Esophagus (tissue), 2 donors: Measurements from ENCODE around the gene ARHGAP26. TPM values are rescaled to one million over a fixed set of nuclear protein-coding genes. Genes with fewer than 3 reads are reported as not detected.

Experiments used
- H3K27ac ChIP-seq, 2 donors: one replicate each; pipeline ENCODE4 v1.5.1; 2013; ENCODE audit warnings: low read depth in 2 of 2, mild to moderate bottlenecking in 2 of 2, inconsistent platforms in 1 of 2, low read length in 1 of 2, moderate library complexity in 1 of 2
- H3K27me3 ChIP-seq, 2 donors: one replicate each; pipeline ENCODE4 v1.6.1; 2013; ENCODE audit warnings: low read length in 2 of 2, control low read depth in 1 of 2, mild to moderate bottlenecking in 1 of 2; ENCODE audit not compliant: insufficient read depth in 2 of 2, control insufficient read depth in 1 of 2
- H3K36me3 ChIP-seq, 2 donors: one replicate each; pipeline ENCODE4 v1.6.1; 2013; ENCODE audit warnings: low read length in 1 of 2; ENCODE audit not compliant: control insufficient read depth in 2 of 2, insufficient read depth in 2 of 2
- H3K4me1 ChIP-seq, 2 donors: one replicate each; pipeline ENCODE4 v1.6.1; 2013; ENCODE audit warnings: low read length in 1 of 2; ENCODE audit not compliant: control insufficient read depth in 2 of 2, insufficient read depth in 2 of 2
- H3K4me3 ChIP-seq, 2 donors: one replicate each; pipeline ENCODE4 v1.5.1; 2013; ENCODE audit warnings: low read length in 2 of 2, mild to moderate bottlenecking in 2 of 2, low read depth in 1 of 2, moderate library complexity in 1 of 2
- H3K9me3 ChIP-seq, 2 donors: one replicate each; pipeline ENCODE4 v1.6.1; 2013; ENCODE audit warnings: mild to moderate bottlenecking in 2 of 2, low read depth in 1 of 2, low read length in 1 of 2, moderate library complexity in 1 of 2; ENCODE audit not compliant: control insufficient read depth in 2 of 2, insufficient read depth in 1 of 2
- WGBS, 2 donors: extraction: QIAGEN DNeasy Blood & Tissue Kit; methylation state at CpG; one replicate each; pipeline ENCODE4 v1.1.7; 2013; 5-methylcytosine and 5-hydroxymethylcytosine counted together
- polyA plus RNA-seq, 2 donors: library from polyadenylated mRNA; stranded (reverse); fragments of 200-250 nt; gene quantifications; one replicate each; pipeline ENCODE4 v1.2.3, GENCODE V29; 2013
- donor health status: healthy with polysubstance abuse.
- donor health status: Bipolar disorder and iron deficiency.

Gene ARHGAP26
- polyA plus RNA-seq, 2 donors: 3.1 to 3.6 TPM

GRCh38 chr5:143037071-143037470, 266.9 kb downstream of the ARHGAP26 start:
- H3K9me3 ChIP-seq: no peaks in the 10 kb centered on the region
- peaks cover 0 to 3% of the 10 kb centered on the region in 2 donors for H3K4me1 ChIP-seq
- 76 to 87% methylated on average over 3 of the region's 3 CpGs for WGBS, 2 donors

GRCh38 chr5:143037708-143038107, 267.5 kb downstream of the ARHGAP26 start:
- Histone ChIP-seq H3K36me3 (peaks cover 2 to 3% of the 10 kb centered on the region in 2 donors), H3K4me1 (peaks cover 0 to 3% of the 10 kb centered on the region in 2 donors), H3K9me3 (no peaks in the 10 kb centered on the region), H3K27ac (no peak overlapping the region), H3K4me3 (no peak overlapping the region), H3K27me3 (no peaks in the 10 kb centered on the region)
- WGBS, 2 donors: 83 to 90% methylated on average over 1 of the region's 1 CpG

More at GRCh38 chr5:143037071-143037470, 266.9 kb downstream of the ARHGAP26 start:
- Histone ChIP-seq H3K27ac (no peak overlapping the region), H3K36me3 (peaks cover 2 to 3% of the 10 kb centered on the region in 2 donors), H3K27me3 (no peaks in the 10 kb centered on the region), H3K4me3 (no peak overlapping the region)

GRCh38 chr5:143040622-143041021, 270.4 kb downstream of the ARHGAP26 start:
- 92 to 96% methylated on average over 2 of the region's 2 CpGs for WGBS, 2 donors
- no peaks in the 10 kb centered on the region for H3K9me3 ChIP-seq
- peaks cover 0 to 3% of the 10 kb centered on the region in 2 donors for H3K4me1 ChIP-seq
- H3K27me3 ChIP-seq: no peaks in the 10 kb centered on the region
- H3K27ac ChIP-seq: no peak overlapping the region
- no peak overlapping the region for H3K4me3 ChIP-seq
- H3K36me3 ChIP-seq: peaks cover 2 to 6% of the 10 kb centered on the region in 2 donors

GRCh38 chr5:143041461-143041860, 271.3 kb downstream of the ARHGAP26 start:
- Histone ChIP-seq H3K4me3 (no peak overlapping the region), H3K27me3 (no peaks in the 10 kb centered on the region), H3K36me3 (peaks cover 2 to 6% of the 10 kb centered on the region in 2 donors), H3K27ac (no peak overlapping the region), H3K9me3 (no peaks in the 10 kb centered on the region), H3K4me1 (peaks cover 0 to 3% of the 10 kb centered on the region in 2 donors)
- WGBS, 2 donors: 70 to 80% methylated on average over 7 of the region's 7 CpGs

- Histone ChIP-seq H3K27ac (no peak overlapping the region), H3K4me1 (peaks cover 0 to 3% of the 10 kb centered on the region in 2 donors)
- WGBS, 2 donors: 76% methylated on average over 6 of the region's 6 CpGs
Observed at GRCh38 chr5:143041972-143042770, 272.0 kb downstream of the ARHGAP26 start.

GRCh38 chr5:143044265-143044664, 274.1 kb downstream of the ARHGAP26 start:
- no peaks in the 10 kb centered on the region for H3K27me3 ChIP-seq
- H3K27ac ChIP-seq: no peak overlapping the region
- peaks cover 0 to 6% of the 10 kb centered on the region in 2 donors for H3K36me3 ChIP-seq
- H3K9me3 ChIP-seq: no peaks in the 10 kb centered on the region
- peaks cover 0 to 3% of the 10 kb centered on the region in 2 donors for H3K4me1 ChIP-seq
- 93 to 95% methylated on average over 4 of the region's 4 CpGs for WGBS, 2 donors
- no peak overlapping the region for H3K4me3 ChIP-seq

More at GRCh38 chr5:143041972-143042770, 272.0 kb downstream of the ARHGAP26 start:
- Histone ChIP-seq H3K36me3 (peaks cover 2 to 6% of the 10 kb centered on the region in 2 donors), H3K27me3 (no peaks in the 10 kb centered on the region), H3K9me3 (no peaks in the 10 kb centered on the region), H3K4me3 (no peak overlapping the region)

GRCh38 chr5:143045062-143045461, 274.9 kb downstream of the ARHGAP26 start:
- no peaks in the 10 kb centered on the region for H3K27me3 ChIP-seq
- H3K9me3 ChIP-seq: no peaks in the 10 kb centered on the region
- no peak overlapping the region for H3K27ac ChIP-seq
- H3K4me1 ChIP-seq: peaks cover 0 to 3% of the 10 kb centered on the region in 2 donors
- no peak overlapping the region for H3K4me3 ChIP-seq
- H3K36me3 ChIP-seq: peaks cover 0 to 6% of the 10 kb centered on the region in 2 donors
- 78 to 90% methylated on average over 3 of the region's 3 CpGs for WGBS, 2 donors

GRCh38 chr5:143046314-143046713, 276.1 kb downstream of the ARHGAP26 start:
- no peak overlapping the region for H3K27ac ChIP-seq
- H3K4me1 ChIP-seq: peaks cover 0 to 3% of the 10 kb centered on the region in 2 donors
- H3K9me3 ChIP-seq: no peaks in the 10 kb centered on the region
- no peak overlapping the region for H3K4me3 ChIP-seq
- H3K27me3 ChIP-seq: no peaks in the 10 kb centered on the region
- peaks cover 0 to 6% of the 10 kb centered on the region in 2 donors for H3K36me3 ChIP-seq
- WGBS, 2 donors: 95 to 96% methylated on average over 1 of the region's 1 CpG

- Histone ChIP-seq H3K27me3 (no peaks in the 10 kb centered on the region), H3K9me3 (no peaks in the 10 kb centered on the region), H3K4me3 (no peak overlapping the region), H3K27ac (no peak overlapping the region), H3K36me3 (peaks cover 0 to 2% of the 10 kb centered on the region in 2 donors), H3K4me1 (no peaks in the 10 kb centered on the region)
- WGBS, 2 donors: 81 to 84% methylated on average over 1 of the region's 1 CpG
Observed at GRCh38 chr5:143047091-143047490, 276.9 kb downstream of the ARHGAP26 start.

GRCh38 chr5:143050183-143050582, 280.0 kb downstream of the ARHGAP26 start:
- Histone ChIP-seq H3K9me3 (no peaks in the 10 kb centered on the region), H3K27me3 (no peaks in the 10 kb centered on the region), H3K36me3 (no peaks in the 10 kb centered on the region), H3K27ac (no peak overlapping the region), H3K4me1 (no peaks in the 10 kb centered on the region), H3K4me3 (no peak overlapping the region)
- 85 to 89% methylated on average over 4 of the region's 4 CpGs for WGBS, 2 donors
